AG08396 (cell line): ENCODE results near the gene SPIN2B.

Source experiments
- DNase-seq: peaks from one replicate; pipeline ENCODE4 v3.0.0; 2012; ENCODE audit warnings: low spot score, mixed read lengths

The SPIN2B gene

GRCh38 chrX:57070185-57070984, 51.0 kb downstream of the SPIN2B start:
- no peak for DNase-seq
